Large intestine (tissue), 12 donors: Measurements from ENCODE around the gene GRID1. TPM values are rescaled to one million over a fixed set of nuclear protein-coding genes. Genes with fewer than 3 reads are reported as not detected.
A peak's percentile ranks its signal among the peaks of the same experiment; 100 is the strongest.

ENCODE experiments used
- DNase-seq, 2 donors: peaks; one replicate each; pipeline versions ENCODE4 v3.0.0 to v3.0.0-alpha.2; 2013
- H3K27ac ChIP-seq: one replicate; pipeline ENCODE4 v1.5.1; 2013; ENCODE audit warnings: low read length
- H3K27me3 ChIP-seq: 2 replicates; pipeline ENCODE4 v1.6.1; 2013; ENCODE audit warnings: low read length; ENCODE audit not compliant: control insufficient read depth, insufficient read depth
- H3K36me3 ChIP-seq: 2 replicates; pipeline ENCODE4 v1.6.1; 2013; ENCODE audit warnings: low read length; ENCODE audit not compliant: control insufficient read depth, insufficient read depth
- H3K4me1 ChIP-seq: one replicate; pipeline ENCODE4 v1.6.1; 2013; ENCODE audit warnings: low read length; ENCODE audit not compliant: control insufficient read depth, insufficient read depth
- H3K4me3 ChIP-seq: one replicate; pipeline ENCODE4 v1.5.1; 2013; ENCODE audit warnings: low read length
- H3K9me3 ChIP-seq: one replicate; pipeline ENCODE4 v1.6.1; 2013; ENCODE audit warnings: mild to moderate bottlenecking, low read depth, low read length, moderate library complexity; ENCODE audit not compliant: control insufficient read depth
- WGBS: methylation state at CpG from one replicate; pipeline ENCODE4 v1.1.5; 2013; ENCODE audit warnings: low lambda C conversion rate; ENCODE audit not compliant: insufficient coverage; 5-methylcytosine and 5-hydroxymethylcytosine counted together
- long read RNA-seq, 11 donors: transcript quantifications; one replicate each; lab custom pipeline, GENCODE V29; 2026
- polyA plus RNA-seq: library from polyadenylated mRNA; unstranded; fragments of 120-200 nt; gene quantifications from one replicate; pipeline ENCODE4 v1.2.1, GENCODE V29; 2013

The GRID1 gene
- 1.7 TPM for polyA plus RNA-seq
- long read RNA-seq, donor 1: 0 reads
- long read RNA-seq, donor 2: 0 reads
- long read RNA-seq, donor 3: 0 reads
- long read RNA-seq, donor 4: 0 reads
- long read RNA-seq, donor 5: 0 reads
- long read RNA-seq, donor 6: 0 reads
- long read RNA-seq, donor 7: 0 reads
- long read RNA-seq, donor 8: 0 reads
- long read RNA-seq, donor 9: 0 reads
- long read RNA-seq, donor 10: 0 reads
- long read RNA-seq, donor 11: 0 reads

DNA sequence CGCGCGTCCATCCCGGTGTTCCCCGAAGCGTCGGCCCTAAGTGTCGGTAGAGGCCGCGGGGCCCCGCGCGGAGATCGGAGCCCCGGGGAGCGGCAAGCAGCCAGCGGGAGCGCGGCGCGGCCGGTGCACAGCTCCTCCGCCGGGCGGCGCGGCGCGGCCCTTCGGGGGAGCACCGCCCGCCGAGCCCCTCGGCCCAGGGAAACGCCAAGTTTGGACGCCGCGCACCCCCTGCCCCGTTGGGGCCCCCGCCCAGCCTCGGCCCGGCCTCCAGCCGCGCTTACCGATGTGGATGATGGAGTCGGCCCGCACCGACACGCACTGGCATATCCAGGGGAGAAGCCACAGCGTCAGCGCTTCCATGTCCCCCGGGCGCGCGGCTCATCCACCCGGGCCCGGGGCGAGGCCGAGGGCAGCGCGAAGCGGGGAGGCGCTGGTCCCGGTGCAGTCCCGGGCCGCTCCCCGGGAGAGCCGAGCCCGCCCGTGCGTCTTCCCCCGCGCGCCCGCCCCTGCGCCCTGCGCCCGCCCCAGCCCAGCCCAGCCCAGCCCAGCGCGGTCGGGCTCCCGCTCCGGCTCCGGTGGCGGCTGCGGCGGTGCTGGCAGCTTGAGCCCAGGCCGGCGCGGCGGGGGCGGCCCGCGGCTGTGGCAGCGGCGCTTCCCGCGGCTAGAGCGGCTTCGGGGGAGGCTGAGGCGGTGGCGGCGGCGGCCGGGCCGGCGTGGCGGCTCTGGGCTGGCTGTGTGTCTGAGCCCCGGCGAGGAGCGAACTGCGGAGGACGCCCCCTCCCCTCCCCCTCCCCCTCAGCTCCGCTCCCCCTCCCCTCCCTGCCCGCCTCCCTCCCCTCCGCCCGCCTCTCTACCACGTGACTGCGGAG lies at the start of gene GRID1:
GRID1 (minus strand) TSS at position 763 of the 869 bp plus-strand sequence.
- peaks cover 13% of the 10 kb centered on the region for H3K9me3 ChIP-seq
- peak in 1 of 2 donors; percentile 56 for DNase-seq
- WGBS: no CpG with 5 or more reads among the region's 119 CpGs
- H3K4me3 ChIP-seq: peak within 1 kb of the TSS; percentile 15
- peaks cover 82% of the 10 kb centered on the region for H3K27me3 ChIP-seq
- no peaks in the 10 kb centered on the region for H3K36me3 ChIP-seq
- no peak within 1 kb of the TSS for H3K27ac ChIP-seq
- H3K4me1 ChIP-seq: peaks cover 21% of the 10 kb centered on the region

DNA sequence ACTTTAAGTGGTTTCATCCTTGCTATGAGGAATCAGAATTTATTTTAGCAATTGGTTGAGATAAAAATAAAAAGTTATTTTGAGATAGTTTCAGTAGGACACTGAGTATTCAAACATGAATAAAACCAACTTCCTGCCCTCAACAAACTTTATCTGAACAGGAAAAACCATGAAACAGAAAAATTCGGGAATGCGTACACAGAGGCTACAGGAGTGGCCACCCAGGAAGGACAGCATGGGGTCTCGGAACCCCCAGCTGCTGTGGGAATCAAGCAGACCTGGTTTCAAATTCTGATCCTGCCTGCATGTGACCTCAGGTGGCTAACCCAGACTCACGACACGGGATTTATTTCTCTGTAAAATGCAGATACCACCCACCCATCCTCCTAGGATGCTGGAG lies 49.0 kb upstream of the GRID1 start:
- no peak for DNase-seq
- Histone ChIP-seq H3K36me3 (no peaks in the 10 kb centered on the region), H3K9me3 (no peaks in the 10 kb centered on the region), H3K4me3 (no peak overlapping the region), H3K4me1 (peaks cover 47% of the 10 kb centered on the region), H3K27ac (peak overlapping the region; percentile 79), H3K27me3 (no peaks in the 10 kb centered on the region)
- WGBS: no CpG with 5 or more reads among the region's 5 CpGs

DNA sequence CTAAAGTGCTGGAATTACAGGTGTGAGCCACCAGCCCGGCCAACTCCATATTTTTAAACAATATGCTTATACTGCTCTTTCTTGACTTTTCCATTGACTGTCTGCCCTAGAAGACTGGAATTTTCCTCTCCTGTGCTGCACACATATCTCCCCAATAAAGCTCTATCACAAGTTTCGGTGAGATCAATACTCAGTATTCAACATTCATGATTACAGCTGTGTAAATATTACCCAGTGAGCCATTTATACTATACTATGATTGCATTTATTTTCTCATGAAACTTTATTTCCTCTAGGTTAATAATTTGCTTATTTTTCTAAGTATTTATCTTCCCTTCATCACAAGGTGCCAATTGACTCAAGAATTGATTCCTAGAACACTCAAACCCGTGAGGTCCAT lies 48.5 kb upstream of the GRID1 start:
- Histone ChIP-seq H3K4me3 (no peak overlapping the region), H3K4me1 (peaks cover 48% of the 10 kb centered on the region), H3K36me3 (no peaks in the 10 kb centered on the region), H3K27me3 (no peaks in the 10 kb centered on the region), H3K27ac (peak overlapping the region; percentile 79), H3K9me3 (no peaks in the 10 kb centered on the region)
- peak; percentile 33 to 85 for DNase-seq
- no CpG with 5 or more reads among the region's 3 CpGs for WGBS

DNA sequence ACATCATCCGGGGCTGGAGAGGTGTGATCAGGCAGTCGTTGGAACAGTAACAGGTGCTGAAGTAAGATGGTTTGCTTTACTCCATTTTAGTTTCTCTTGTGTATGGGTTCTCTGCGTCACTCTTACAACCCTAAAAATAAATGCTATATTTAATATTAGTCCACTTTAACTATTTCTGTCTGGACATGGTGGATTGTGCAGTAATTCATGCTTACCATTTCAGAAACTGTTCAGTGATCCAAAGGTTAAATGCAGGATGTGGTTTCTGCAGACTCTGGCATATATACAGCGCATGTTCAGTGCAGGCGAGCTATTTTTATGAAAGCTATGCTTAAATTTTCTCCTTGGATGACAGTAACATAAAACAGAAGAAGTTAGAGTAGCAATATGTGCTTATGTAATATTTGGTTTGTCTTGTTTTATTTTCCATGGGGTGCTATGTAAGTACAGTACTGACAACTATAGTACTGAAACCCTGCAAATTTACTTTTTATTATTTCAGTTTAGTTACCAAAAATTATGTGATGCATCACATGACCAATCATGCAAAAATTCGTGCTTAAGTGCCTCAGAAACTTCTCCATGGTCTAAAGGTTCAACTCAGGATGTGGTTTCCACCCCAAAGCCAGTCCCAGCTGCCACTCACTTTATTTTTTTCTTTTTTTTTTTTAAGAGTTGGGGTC lies 46.6 kb upstream of the GRID1 start:
- Histone ChIP-seq H3K4me3 (no peak overlapping the region), H3K4me1 (peaks cover 48% of the 10 kb centered on the region), H3K9me3 (no peaks in the 10 kb centered on the region), H3K27me3 (no peaks in the 10 kb centered on the region), H3K27ac (peak overlapping the region; percentile 89), H3K36me3 (no peaks in the 10 kb centered on the region)
- DNase-seq: peak; percentile 17 to 53
- 60% methylated on average over 1 of the region's 6 CpGs for WGBS

DNA sequence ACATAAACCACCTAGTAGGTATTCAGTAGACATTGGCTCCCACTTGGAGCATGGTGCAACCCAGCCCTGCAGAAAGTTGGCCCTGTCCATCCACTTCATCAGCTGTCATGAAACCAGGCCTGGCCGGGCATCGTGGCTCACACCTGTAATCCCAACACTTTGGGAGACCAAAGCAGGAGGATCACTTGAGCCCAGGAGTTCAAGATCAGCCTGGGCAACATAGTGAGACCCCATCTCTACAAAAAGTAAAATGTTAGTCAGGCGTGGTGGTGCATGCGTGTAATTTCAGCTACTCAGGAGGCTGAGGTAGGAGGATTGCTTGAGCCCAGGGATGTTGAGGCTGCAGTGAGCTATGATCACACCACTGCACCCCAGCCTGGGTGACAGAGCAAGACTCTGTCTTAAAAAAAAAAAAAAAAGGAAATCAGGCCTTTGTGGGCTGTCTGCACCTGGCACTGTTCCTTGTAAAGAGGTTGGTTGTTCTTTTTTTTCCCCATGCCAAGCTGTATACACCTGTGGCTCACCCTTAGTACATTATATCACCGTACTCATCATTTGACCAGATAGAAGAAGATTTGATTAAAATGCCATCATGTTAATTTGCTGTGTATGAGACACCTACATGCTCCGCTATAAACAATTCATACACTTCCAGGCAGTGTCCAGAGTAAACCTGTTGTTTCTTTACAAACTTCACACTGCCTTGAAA lies 45.4 kb upstream of the GRID1 start:
- Histone ChIP-seq H3K4me3 (no peak overlapping the region), H3K27me3 (no peaks in the 10 kb centered on the region), H3K9me3 (no peaks in the 10 kb centered on the region), H3K27ac (peak overlapping the region; percentile 89), H3K4me1 (peaks cover 46% of the 10 kb centered on the region), H3K36me3 (no peaks in the 10 kb centered on the region)
- DNase-seq: no peak
- WGBS: no CpG with 5 or more reads among the region's 6 CpGs

DNA sequence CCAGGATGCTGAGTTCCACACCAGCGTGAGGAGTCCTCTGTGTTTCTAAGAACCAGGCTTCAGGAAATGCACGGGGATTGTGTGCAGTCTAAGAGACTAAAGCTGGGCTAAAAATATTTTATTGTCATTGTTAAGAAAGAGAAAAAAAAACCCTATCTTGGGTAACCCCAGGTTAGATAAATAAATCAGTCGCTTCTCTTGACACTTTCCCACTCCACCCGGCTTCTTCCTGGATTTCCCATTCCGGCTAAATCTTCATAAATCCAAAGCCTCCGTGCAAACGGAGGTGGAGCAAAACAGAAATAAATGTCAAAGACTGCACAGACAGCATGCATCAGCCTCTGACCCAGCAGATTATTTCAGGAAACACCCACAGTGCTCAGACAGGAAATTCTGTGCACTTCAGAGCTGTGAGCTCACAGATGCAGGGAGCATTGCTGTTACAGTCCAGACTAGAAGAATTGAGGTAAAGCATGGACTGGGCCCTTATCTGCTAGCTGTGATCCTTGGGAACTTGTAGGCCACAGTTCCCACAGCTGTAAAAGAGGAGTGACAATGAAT lies 44.8 kb upstream of the GRID1 start:
- Histone ChIP-seq H3K27ac (peak overlapping the region; percentile 89), H3K36me3 (no peaks in the 10 kb centered on the region), H3K9me3 (no peaks in the 10 kb centered on the region), H3K4me3 (no peak overlapping the region), H3K4me1 (peaks cover 46% of the 10 kb centered on the region), H3K27me3 (no peaks in the 10 kb centered on the region)
- no CpG with 5 or more reads among the region's 7 CpGs for WGBS
- DNase-seq: peak; percentile 68 to 89

DNA sequence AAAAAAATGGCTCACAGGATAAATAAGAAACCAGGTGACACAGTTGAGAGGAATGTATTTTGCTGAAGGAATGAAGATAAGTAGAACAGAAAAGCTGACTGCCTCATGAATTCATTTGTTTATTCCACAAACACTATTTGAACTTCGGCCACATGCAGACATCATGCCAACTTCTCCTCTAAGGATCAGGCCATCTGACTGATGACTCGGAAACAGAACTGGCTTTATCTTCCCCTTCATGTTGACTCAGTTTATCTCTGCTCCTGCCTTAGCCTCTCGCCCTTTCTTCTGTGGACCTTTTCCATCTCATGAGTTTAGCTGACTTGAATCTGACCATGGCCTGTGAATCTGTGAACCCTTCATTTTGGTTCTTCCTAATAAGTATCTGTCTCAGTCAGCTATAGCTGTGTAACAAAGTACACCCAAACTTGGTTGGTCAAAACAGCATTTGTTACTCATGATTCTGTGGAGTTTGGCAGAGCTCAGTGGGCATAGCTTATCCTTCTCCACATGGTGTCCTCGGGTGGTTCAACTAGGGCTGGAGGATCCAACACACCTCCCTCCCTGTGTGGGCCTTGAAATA lies 44.0 kb upstream of the GRID1 start:
- H3K9me3 ChIP-seq: no peaks in the 10 kb centered on the region
- H3K27ac ChIP-seq: peak overlapping the region; percentile 89
- peak; percentile 78 to 90 for DNase-seq
- H3K36me3 ChIP-seq: no peaks in the 10 kb centered on the region
- no peak overlapping the region for H3K4me3 ChIP-seq
- no peaks in the 10 kb centered on the region for H3K27me3 ChIP-seq
- WGBS: no CpG with 5 or more reads among the region's 4 CpGs
- H3K4me1 ChIP-seq: peaks cover 42% of the 10 kb centered on the region

DNA sequence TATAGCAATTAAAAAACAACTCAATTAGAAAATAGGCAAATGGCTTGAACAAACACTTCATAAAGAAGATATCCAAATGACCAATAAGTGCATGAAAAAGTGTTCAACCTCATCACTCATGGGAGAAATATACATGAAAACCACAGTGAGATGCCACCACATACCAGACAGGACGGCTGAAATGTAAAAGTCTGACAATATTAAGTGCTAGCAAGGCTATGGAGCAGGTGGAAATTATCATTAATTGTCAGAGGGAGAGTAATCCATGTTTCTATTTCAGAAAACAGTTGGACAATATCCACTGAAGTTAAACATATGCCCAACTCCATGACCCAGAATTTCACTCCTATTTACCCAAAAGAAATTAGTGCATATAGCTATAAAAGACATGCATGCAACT lies 42.6 kb upstream of the GRID1 start:
- Histone ChIP-seq H3K27ac (no peak overlapping the region), H3K4me3 (no peak overlapping the region), H3K9me3 (no peaks in the 10 kb centered on the region), H3K4me1 (peaks cover 33% of the 10 kb centered on the region), H3K27me3 (no peaks in the 10 kb centered on the region), H3K36me3 (no peaks in the 10 kb centered on the region)
- no peak for DNase-seq
- WGBS: 80% methylated on average over 1 of the region's 1 CpG

DNA sequence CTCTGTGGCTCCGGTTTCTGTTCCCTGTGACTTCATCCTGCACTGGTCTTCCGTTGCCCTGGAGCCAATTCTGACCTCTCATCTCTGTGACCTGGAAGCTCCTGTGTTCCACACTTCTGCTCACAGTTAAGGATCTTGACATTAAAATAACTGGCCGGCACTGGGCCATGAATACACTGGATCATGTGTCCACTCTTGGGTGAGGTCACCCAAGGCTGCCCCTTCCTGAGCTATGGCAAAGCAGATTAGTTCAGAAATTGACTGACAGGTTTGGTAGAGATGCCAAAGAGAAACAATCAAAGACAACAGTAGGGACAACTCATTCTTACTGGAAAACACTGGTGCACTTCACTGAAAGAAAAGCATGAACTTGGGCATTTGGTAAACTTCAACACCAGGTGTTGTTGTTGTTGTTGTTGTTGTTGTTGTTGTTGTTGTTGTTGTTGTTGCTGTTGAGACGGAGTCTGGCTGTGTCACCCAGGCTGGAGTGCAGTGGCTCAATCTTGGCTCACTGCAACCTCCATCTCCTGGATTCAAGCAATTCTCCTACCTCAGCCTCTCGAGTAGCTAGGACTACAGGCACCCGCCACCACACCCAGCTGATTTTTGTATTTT lies 36.7 kb upstream of the GRID1 start:
- H3K36me3 ChIP-seq: no peaks in the 10 kb centered on the region
- WGBS: no CpG with 5 or more reads among the region's 6 CpGs
- H3K9me3 ChIP-seq: no peaks in the 10 kb centered on the region
- DNase-seq: no peak
- H3K4me3 ChIP-seq: no peak overlapping the region
- peaks cover 11% of the 10 kb centered on the region for H3K4me1 ChIP-seq
- H3K27me3 ChIP-seq: peaks cover 12% of the 10 kb centered on the region
- H3K27ac ChIP-seq: no peak overlapping the region
